ENCODE results near the gene MRPL27. TPM values are rescaled to one million over a fixed set of nuclear protein-coding genes. Genes with fewer than 3 reads are reported as not detected.

Gene MRPL27
- 10 to 100 TPM; 70.9 to 76.7 TPM for total RNA-seq
- polyA plus RNA-seq (2013, experiment 1 of 2) = 69.7 TPM
- 62.0 TPM for polyA plus RNA-seq (2013, experiment 2 of 2)
- long read RNA-seq, experiment 1, transcript MRPL27-201 (4 exons, 716 nt) = major isoform, 32 of 34 reads
- long read RNA-seq, experiment 1, partial matches to known transcripts = 0 of 34 reads
- long read RNA-seq, experiment 1, other reads (novel, unspliced or antisense) = 2 of 34 reads
- long read RNA-seq, experiment 2, transcript MRPL27-201 (4 exons, 716 nt) = major isoform, 52 of 60 reads
- long read RNA-seq, experiment 2, partial matches to known transcripts = 1 of 60 reads
- long read RNA-seq, experiment 2, other reads (novel, unspliced or antisense) = 3 of 60 reads
- long read RNA-seq, experiment 3, transcript MRPL27-202 (3 exons, 2,441 nt) = minor isoform, 13 of 50 reads
- long read RNA-seq, experiment 3, transcript MRPL27-201 (4 exons, 716 nt) = major isoform, 31 of 50 reads
- long read RNA-seq, experiment 3, partial matches to known transcripts = 0 of 50 reads
- long read RNA-seq, experiment 3, other reads (novel, unspliced or antisense) = 6 of 50 reads
- long read RNA-seq, experiment 4, partial matches to known transcripts = 7 of 15 reads
- long read RNA-seq, experiment 4, other reads (novel, unspliced or antisense) = 3 of 15 reads

DNA sequence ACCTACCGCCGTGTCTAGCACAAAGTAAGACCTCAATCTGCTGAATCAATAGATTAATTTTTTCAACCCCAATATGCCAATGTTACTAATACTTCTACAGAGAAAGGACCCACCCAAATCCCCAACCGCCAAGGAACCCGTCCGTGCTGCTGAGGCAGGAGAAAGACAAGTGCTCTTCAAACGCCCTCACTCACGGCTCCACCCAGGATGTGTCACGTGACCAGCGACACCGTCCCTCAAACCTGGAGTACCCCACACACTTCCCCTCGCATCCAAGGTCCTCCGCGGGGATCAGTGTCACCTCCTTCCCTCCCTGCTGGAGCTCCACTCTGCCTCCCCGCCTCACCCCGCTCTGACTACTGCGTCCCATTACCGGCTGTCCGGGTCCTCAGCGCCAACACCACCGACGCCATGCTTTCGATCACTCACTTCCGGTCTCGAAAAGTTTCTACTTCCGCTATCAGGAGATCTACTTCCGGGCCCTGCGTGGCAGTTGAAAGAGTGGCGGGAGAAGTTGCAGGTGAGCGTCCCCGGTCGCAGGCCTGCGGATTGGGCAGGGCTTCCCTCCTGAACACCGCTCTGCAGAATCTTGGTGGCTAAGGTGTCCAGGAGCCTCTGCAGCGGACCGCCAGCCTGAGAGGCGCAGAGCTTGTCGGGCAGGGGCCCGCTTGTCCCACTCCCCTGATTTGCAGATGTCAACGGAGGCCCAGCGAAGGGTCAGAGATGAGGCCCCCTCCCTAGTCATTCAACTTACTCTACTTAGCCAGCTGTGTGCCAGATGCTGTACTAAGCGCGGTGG lies at the start of gene MRPL27, which contains the start of gene EME1:
TSS of gene MRPL27 (minus strand) at position 427 of the 799 bp plus-strand sequence. CDS start at position 413, 14 bp downstream.
TSS of gene EME1 (plus strand) at position 472 of the 799 bp plus-strand sequence. CDS start 1,980 bp downstream, outside the sequence.
- no peaks in the 10 kb centered on the region for H3K9me3 ChIP-seq (ENCODE audit: control insufficient read depth, low read length)
- H3K36me3 ChIP-seq (ENCODE audit: control insufficient read depth, insufficient read depth, low read length) = peaks cover 48% of the 10 kb centered on the region
- Mint-ChIP-seq H3K36me3 (ENCODE audit: low read depth) (peaks cover 40% of the 10 kb centered on the region), H3K9me3 (no peaks in the 10 kb centered on the region), H3K27ac (peak within 1 kb of the TSS; percentile 99), H3K27me3 (ENCODE audit: insufficient read depth) (no peaks in the 10 kb centered on the region), H3K4me3 (peak within 1 kb of the TSS; percentile 93), H3K4me1 (peaks cover 6% of the 10 kb centered on the region)
- H3K9ac ChIP-seq (ENCODE audit: extremely low read depth, low read length, poor library complexity, severe bottlenecking) = peak within 1 kb of the TSS; percentile 78
- peak within 1 kb of the TSS; percentile 25 for H3K27ac ChIP-seq (ENCODE audit: low read depth, low read length)
- H3K27me3 ChIP-seq (ENCODE audit: control insufficient read depth, insufficient read depth, low read length, poor library complexity, severe bottlenecking) = no peaks in the 10 kb centered on the region
- WGBS, 2 experiments (ENCODE audit: insufficient coverage in 1 of 2, insufficient read length in 1 of 2) = 2% methylated on average over 31 to 42 of the region's 42 CpGs
- H3K4me3 ChIP-seq (ENCODE audit: low read length) = peak within 1 kb of the TSS; percentile 96
- H3K4me1 ChIP-seq (ENCODE audit: control insufficient read depth, insufficient read depth, low read length) = peaks cover 5% of the 10 kb centered on the region
- peak; percentile 96 for DNase-seq
- TF ChIP-seq, protein P1, sequence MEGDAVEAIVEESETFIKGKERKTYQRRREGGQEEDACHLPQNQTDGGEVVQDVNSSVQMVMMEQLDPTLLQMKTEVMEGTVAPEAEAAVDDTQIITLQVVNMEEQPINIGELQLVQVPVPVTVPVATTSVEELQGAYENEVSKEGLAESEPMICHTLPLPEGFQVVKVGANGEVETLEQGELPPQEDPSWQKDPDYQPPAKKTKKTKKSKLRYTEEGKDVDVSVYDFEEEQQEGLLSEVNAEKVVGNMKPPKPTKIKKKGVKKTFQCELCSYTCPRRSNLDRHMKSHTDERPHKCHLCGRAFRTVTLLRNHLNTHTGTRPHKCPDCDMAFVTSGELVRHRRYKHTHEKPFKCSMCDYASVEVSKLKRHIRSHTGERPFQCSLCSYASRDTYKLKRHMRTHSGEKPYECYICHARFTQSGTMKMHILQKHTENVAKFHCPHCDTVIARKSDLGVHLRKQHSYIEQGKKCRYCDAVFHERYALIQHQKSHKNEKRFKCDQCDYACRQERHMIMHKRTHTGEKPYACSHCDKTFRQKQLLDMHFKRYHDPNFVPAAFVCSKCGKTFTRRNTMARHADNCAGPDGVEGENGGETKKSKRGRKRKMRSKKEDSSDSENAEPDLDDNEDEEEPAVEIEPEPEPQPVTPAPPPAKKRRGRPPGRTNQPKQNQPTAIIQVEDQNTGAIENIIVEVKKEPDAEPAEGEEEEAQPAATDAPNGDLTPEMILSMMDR (conservative IDR thresholded peaks at IDR 0.05) = no peak

DNA sequence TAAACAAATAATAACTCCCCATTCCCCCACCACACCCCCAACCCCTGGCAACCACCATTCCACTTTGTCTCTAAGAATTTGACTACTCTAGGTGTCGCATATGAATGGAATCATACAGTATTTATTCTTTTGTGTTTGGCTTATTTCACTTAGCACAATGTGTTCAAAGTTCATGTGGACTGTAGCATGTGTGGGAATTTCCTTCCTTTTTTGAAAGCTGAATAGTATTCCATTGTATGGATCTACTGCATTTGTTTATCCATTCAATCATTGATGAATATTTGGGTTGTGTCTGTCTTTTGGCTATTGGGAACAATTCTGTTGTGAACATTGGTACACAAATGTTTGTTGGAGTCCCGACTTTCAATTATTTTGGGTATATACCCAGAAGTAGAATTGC lies 49.8 kb upstream of the MRPL27 start:
- Mint-ChIP-seq H3K36me3 (ENCODE audit: low read depth) (peaks cover 11% of the 10 kb centered on the region), H3K4me3 (no peak overlapping the region), H3K27me3 (ENCODE audit: insufficient read depth) (peaks cover 6% of the 10 kb centered on the region), H3K27ac (no peak overlapping the region), H3K9me3 (peaks cover 29% of the 10 kb centered on the region), H3K4me1 (peaks cover 17% of the 10 kb centered on the region)
- Histone ChIP-seq H3K36me3 (ENCODE audit: control insufficient read depth, insufficient read depth, low read length) (no peaks in the 10 kb centered on the region), H3K9ac (ENCODE audit: extremely low read depth, low read length, poor library complexity, severe bottlenecking) (no peak overlapping the region), H3K27ac (ENCODE audit: low read depth, low read length) (no peak overlapping the region), H3K9me3 (ENCODE audit: control insufficient read depth, low read length) (peaks cover 18% of the 10 kb centered on the region), H3K4me1 (ENCODE audit: control insufficient read depth, insufficient read depth, low read length) (peaks cover 10% of the 10 kb centered on the region), H3K4me3 (ENCODE audit: low read length) (no peak overlapping the region), H3K27me3 (ENCODE audit: control insufficient read depth, insufficient read depth, low read length, poor library complexity, severe bottlenecking) (no peaks in the 10 kb centered on the region)
- 100% methylated on average over 2 of the region's 2 CpGs; no CpG with 5 or more reads in 1 of the 2 experiments for WGBS, 2 experiments (ENCODE audit: insufficient coverage in 1 of 2, insufficient read length in 1 of 2)
- TF ChIP-seq, protein P1 (conservative IDR thresholded peaks at IDR 0.05) = no peak
- DNase-seq = no peak

All from endodermal cell (in vitro differentiated cells).